Measurements from ENCODE around the gene ACSF3.
"Not testable (repeated sequence)": the region's sequence is repeated elsewhere in the genome, so short reads cannot be mapped to it uniquely, and the experiment has no call there.

The ACSF3 gene

GRCh38 chr16:89187770-89188392, 94.2 kb downstream of the ACSF3 start:
- Histone ChIP-seq H3K27ac (no peak overlapping the region), H3K4me3 (no peak overlapping the region), H3K9ac (ENCODE audit: insufficient read length) (no peak overlapping the region), H3K36me3 (ENCODE audit: insufficient read depth, low read length) (no peaks in the 10 kb centered on the region), H3K9me3 (ENCODE audit: low read depth, low read length) (no peaks in the 10 kb centered on the region)
- TF ChIP-seq POLR2AphosphoS5 (IDR thresholded peaks at IDR 0.05; ENCODE audit: borderline replicate concordance, low read depth, low read length) (no peak), FOXP2 (optimal IDR thresholded peaks at IDR 0.05; ENCODE audit: control extremely low read depth, extremely low read length, insufficient read depth) (no peak), EZH2 (IDR thresholded peaks at IDR 0.05) (no peak)
- no peak for DNase-seq (ENCODE audit: low read depth, low spot score)

GRCh38 chr16:89188471-89189357, 95.1 kb downstream of the ACSF3 start:
- not testable (repeated sequence) for H3K9ac ChIP-seq (ENCODE audit: insufficient read length); H3K36me3 ChIP-seq (ENCODE audit: insufficient read depth, low read length); H3K4me3 ChIP-seq; DNase-seq (ENCODE audit: low read depth, low spot score); H3K9me3 ChIP-seq (ENCODE audit: low read depth, low read length); H3K27ac ChIP-seq

GRCh38 chr16:89189358-89190025, 95.8 kb downstream of the ACSF3 start:
- H3K9ac ChIP-seq (ENCODE audit: insufficient read length): no peak overlapping the region
- no peak for DNase-seq (ENCODE audit: low read depth, low spot score)
- no peak overlapping the region for H3K4me3 ChIP-seq
- H3K27ac ChIP-seq: no peak overlapping the region
- no peaks in the 10 kb centered on the region for H3K9me3 ChIP-seq (ENCODE audit: low read depth, low read length)
- no peaks in the 10 kb centered on the region for H3K36me3 ChIP-seq (ENCODE audit: insufficient read depth, low read length)
- TF ChIP-seq FOXP2 (optimal IDR thresholded peaks at IDR 0.05; ENCODE audit: control extremely low read depth, extremely low read length, insufficient read depth): no peak
- no peak for TF ChIP-seq POLR2AphosphoS5 (IDR thresholded peaks at IDR 0.05; ENCODE audit: borderline replicate concordance, low read depth, low read length)
- no peak for TF ChIP-seq EZH2 (IDR thresholded peaks at IDR 0.05)

GRCh38 chr16:89190150-89190958, 96.7 kb downstream of the ACSF3 start:
- H3K4me3 ChIP-seq: no peak overlapping the region
- H3K36me3 ChIP-seq (ENCODE audit: insufficient read depth, low read length): no peaks in the 10 kb centered on the region
- TF ChIP-seq POLR2AphosphoS5 (IDR thresholded peaks at IDR 0.05; ENCODE audit: borderline replicate concordance, low read depth, low read length) (no peak), FOXP2 (optimal IDR thresholded peaks at IDR 0.05; ENCODE audit: control extremely low read depth, extremely low read length, insufficient read depth) (no peak), EZH2 (IDR thresholded peaks at IDR 0.05) (no peak)
- no peak overlapping the region for H3K9ac ChIP-seq (ENCODE audit: insufficient read length)
- DNase-seq (ENCODE audit: low read depth, low spot score): no peak
- H3K9me3 ChIP-seq (ENCODE audit: low read depth, low read length): no peaks in the 10 kb centered on the region
- H3K27ac ChIP-seq: no peak overlapping the region

- TF ChIP-seq FOXP2 (optimal IDR thresholded peaks at IDR 0.05; ENCODE audit: control extremely low read depth, extremely low read length, insufficient read depth): no peak
- H3K9ac ChIP-seq (ENCODE audit: insufficient read length): no peak overlapping the region
- no peak for DNase-seq (ENCODE audit: low read depth, low spot score)
- no peaks in the 10 kb centered on the region for H3K36me3 ChIP-seq (ENCODE audit: insufficient read depth, low read length)
- no peak overlapping the region for H3K27ac ChIP-seq
- H3K4me3 ChIP-seq: no peak overlapping the region
- H3K9me3 ChIP-seq (ENCODE audit: low read depth, low read length): no peaks in the 10 kb centered on the region
These were observed 97.6 kb downstream of the ACSF3 start for GRCh38 chr16:89191033-89191900.

GRCh38 chr16:89191901-89192185, 98.2 kb downstream of the ACSF3 start:
- H3K4me3 ChIP-seq: peak overlapping the region; percentile 59; the same call in 1 of the 2 replicates
- no peak overlapping the region for H3K9ac ChIP-seq (ENCODE audit: insufficient read length)
- H3K9me3 ChIP-seq (ENCODE audit: low read depth, low read length): no peaks in the 10 kb centered on the region
- TF ChIP-seq POLR2AphosphoS5 (IDR thresholded peaks at IDR 0.05; ENCODE audit: borderline replicate concordance, low read depth, low read length): no peak
- TF ChIP-seq FOXP2 (optimal IDR thresholded peaks at IDR 0.05; ENCODE audit: control extremely low read depth, extremely low read length, insufficient read depth): no peak
- no peak for TF ChIP-seq EZH2 (IDR thresholded peaks at IDR 0.05)
- no peak overlapping the region for H3K27ac ChIP-seq
- H3K36me3 ChIP-seq (ENCODE audit: insufficient read depth, low read length): no peaks in the 10 kb centered on the region
- DNase-seq (ENCODE audit: low read depth, low spot score): no peak

- not testable (repeated sequence) for H3K9ac ChIP-seq (ENCODE audit: insufficient read length)
These were observed 98.7 kb downstream of the ACSF3 start for GRCh38 chr16:89192186-89192955.

More at GRCh38 chr16:89192186-89192955, 98.7 kb downstream of the ACSF3 start:
- not testable (repeated sequence) for H3K27ac ChIP-seq; DNase-seq (ENCODE audit: low read depth, low spot score); H3K36me3 ChIP-seq (ENCODE audit: insufficient read depth, low read length); H3K9me3 ChIP-seq (ENCODE audit: low read depth, low read length)
- peak overlapping the region; percentile 59; the same call in 1 of the 2 replicates for H3K4me3 ChIP-seq

Data from SK-N-MC (cell line).